Large intestine (tissue), 3 donors: ENCODE data around the gene CTPS1. TPM values are rescaled to one million over a fixed set of nuclear protein-coding genes. Genes with fewer than 3 reads are reported as not detected.

ENCODE experiments used
- DNase-seq, 2 donors: peaks; one replicate each; pipeline versions ENCODE4 v3.0.0 to v3.0.0-alpha.2; 2013
- H3K27ac ChIP-seq: one replicate; pipeline ENCODE4 v1.5.1; 2013; ENCODE audit warnings: low read length
- H3K27me3 ChIP-seq: 2 replicates; pipeline ENCODE4 v1.6.1; 2013; ENCODE audit warnings: low read length; ENCODE audit not compliant: control insufficient read depth, insufficient read depth
- H3K36me3 ChIP-seq: 2 replicates; pipeline ENCODE4 v1.6.1; 2013; ENCODE audit warnings: low read length; ENCODE audit not compliant: control insufficient read depth, insufficient read depth
- H3K4me1 ChIP-seq: one replicate; pipeline ENCODE4 v1.6.1; 2013; ENCODE audit warnings: low read length; ENCODE audit not compliant: control insufficient read depth, insufficient read depth
- H3K4me3 ChIP-seq: one replicate; pipeline ENCODE4 v1.5.1; 2013; ENCODE audit warnings: low read length
- H3K9me3 ChIP-seq: one replicate; pipeline ENCODE4 v1.6.1; 2013; ENCODE audit warnings: mild to moderate bottlenecking, low read depth, low read length, moderate library complexity; ENCODE audit not compliant: control insufficient read depth
- WGBS: methylation state at CpG from one replicate; pipeline ENCODE4 v1.1.5; 2013; ENCODE audit warnings: low lambda C conversion rate; ENCODE audit not compliant: insufficient coverage; 5-methylcytosine and 5-hydroxymethylcytosine counted together
- polyA plus RNA-seq: library from polyadenylated mRNA; unstranded; fragments of 120-200 nt; gene quantifications from one replicate; pipeline ENCODE4 v1.2.1, GENCODE V29; 2013

The CTPS1 gene
- polyA plus RNA-seq, 1 donor: 31.2 TPM

GRCh38 chr1:40987439-40988276 is 8.2 kb downstream of the CTPS1 start:
- no peak overlapping the region for H3K4me3 ChIP-seq
- H3K9me3 ChIP-seq: no peaks in the 10 kb centered on the region
- H3K27ac ChIP-seq: peak overlapping the region; percentile 64
- peaks cover 32% of the 10 kb centered on the region for H3K36me3 ChIP-seq
- peak; percentile 87 to 96 for DNase-seq
- no peaks in the 10 kb centered on the region for H3K27me3 ChIP-seq
- no CpG with 5 or more reads among the region's 9 CpGs for WGBS
- peaks cover 42% of the 10 kb centered on the region for H3K4me1 ChIP-seq

GRCh38 chr1:40988280-40988679 is 8.8 kb downstream of the CTPS1 start:
- H3K4me3 ChIP-seq: peak overlapping the region; percentile 10
- no peaks in the 10 kb centered on the region for H3K27me3 ChIP-seq
- H3K9me3 ChIP-seq: no peaks in the 10 kb centered on the region
- WGBS: no CpG with 5 or more reads among the region's 3 CpGs
- peaks cover 35% of the 10 kb centered on the region for H3K36me3 ChIP-seq
- H3K27ac ChIP-seq: peak overlapping the region; percentile 64
- H3K4me1 ChIP-seq: peaks cover 42% of the 10 kb centered on the region
- DNase-seq: peak in 1 of 2 donors; percentile 67

- Histone ChIP-seq H3K36me3 (peaks cover 34% of the 10 kb centered on the region), H3K27ac (peak overlapping the region; percentile 64), H3K4me3 (peak overlapping the region; percentile 10), H3K4me1 (peaks cover 41% of the 10 kb centered on the region), H3K27me3 (no peaks in the 10 kb centered on the region), H3K9me3 (no peaks in the 10 kb centered on the region)
- no CpG with 5 or more reads among the region's 5 CpGs for WGBS
- DNase-seq: no peak
These were observed 9.6 kb downstream of the CTPS1 start for GRCh38 chr1:40989066-40989465.

- H3K27me3 ChIP-seq: no peaks in the 10 kb centered on the region
- no peak overlapping the region for H3K4me3 ChIP-seq
- DNase-seq: no peak
- no CpG with 5 or more reads among the region's 8 CpGs for WGBS
- no peaks in the 10 kb centered on the region for H3K9me3 ChIP-seq
- H3K36me3 ChIP-seq: peaks cover 69% of the 10 kb centered on the region
- H3K27ac ChIP-seq: no peak overlapping the region
- H3K4me1 ChIP-seq: no peaks in the 10 kb centered on the region
These were observed 17.6 kb downstream of the CTPS1 start for GRCh38 chr1:40997096-40997495.

- DNase-seq: no peak
- H3K4me1 ChIP-seq: peaks cover 6% of the 10 kb centered on the region
- no peak overlapping the region for H3K27ac ChIP-seq
- no peaks in the 10 kb centered on the region for H3K9me3 ChIP-seq
- H3K27me3 ChIP-seq: no peaks in the 10 kb centered on the region
- WGBS: no CpG with 5 or more reads among the region's 4 CpGs
- peaks cover 75% of the 10 kb centered on the region for H3K36me3 ChIP-seq
- H3K4me3 ChIP-seq: no peak overlapping the region
These were observed 19.2 kb downstream of the CTPS1 start for GRCh38 chr1:40998668-40999067.

- no peak overlapping the region for H3K27ac ChIP-seq
- no CpG with 5 or more reads among the region's 9 CpGs for WGBS
- peaks cover 77% of the 10 kb centered on the region for H3K36me3 ChIP-seq
- peaks cover 6% of the 10 kb centered on the region for H3K4me1 ChIP-seq
- no peak for DNase-seq
- H3K9me3 ChIP-seq: no peaks in the 10 kb centered on the region
- H3K4me3 ChIP-seq: no peak overlapping the region
- H3K27me3 ChIP-seq: no peaks in the 10 kb centered on the region
These were observed 23.7 kb downstream of the CTPS1 start for GRCh38 chr1:41003127-41003639.

GRCh38 chr1:41003640-41004220 is 24.2 kb downstream of the CTPS1 start:
- Histone ChIP-seq H3K4me1 (peaks cover 6% of the 10 kb centered on the region), H3K9me3 (no peaks in the 10 kb centered on the region), H3K36me3 (peaks cover 77% of the 10 kb centered on the region), H3K27me3 (no peaks in the 10 kb centered on the region), H3K27ac (no peak overlapping the region), H3K4me3 (no peak overlapping the region)
- no CpG with 5 or more reads among the region's 11 CpGs for WGBS
- peak; percentile 82 to 85 for DNase-seq

- H3K4me3 ChIP-seq: no peak overlapping the region
- no peaks in the 10 kb centered on the region for H3K27me3 ChIP-seq
- H3K27ac ChIP-seq: no peak overlapping the region
- H3K4me1 ChIP-seq: peaks cover 6% of the 10 kb centered on the region
- no peaks in the 10 kb centered on the region for H3K9me3 ChIP-seq
- DNase-seq: no peak
- WGBS: 100% methylated on average over 1 of the region's 5 CpGs
- H3K36me3 ChIP-seq: peaks cover 84% of the 10 kb centered on the region
These were observed 26.4 kb downstream of the CTPS1 start for GRCh38 chr1:41005876-41006275.

- peaks cover 6% of the 10 kb centered on the region for H3K4me1 ChIP-seq
- peaks cover 86% of the 10 kb centered on the region for H3K36me3 ChIP-seq
- DNase-seq: no peak
- H3K27ac ChIP-seq: no peak overlapping the region
- WGBS: 100% methylated on average over 2 of the region's 19 CpGs
- no peaks in the 10 kb centered on the region for H3K27me3 ChIP-seq
- no peaks in the 10 kb centered on the region for H3K9me3 ChIP-seq
- no peak overlapping the region for H3K4me3 ChIP-seq
These were observed 27.7 kb downstream of the CTPS1 start for GRCh38 chr1:41006942-41007865.

- Histone ChIP-seq H3K27ac (no peak overlapping the region), H3K4me1 (no peaks in the 10 kb centered on the region), H3K36me3 (peaks cover 84% of the 10 kb centered on the region), H3K4me3 (no peak overlapping the region), H3K27me3 (no peaks in the 10 kb centered on the region), H3K9me3 (no peaks in the 10 kb centered on the region)
- DNase-seq: no peak
- no CpG with 5 or more reads among the region's 8 CpGs for WGBS
These were observed 30.0 kb downstream of the CTPS1 start for GRCh38 chr1:41009466-41009865.
